CD4-positive, alpha-beta T cell treated with Interleukin-1 beta for 1 hour (primary cell): ENCODE measurements around the gene SUSD3.

ENCODE experiments used
- DNase-seq, 2 donors: peaks; one replicate each; pipeline ENCODE4 v3.0.0-alpha.2; 2020 to 2022

The SUSD3 gene

DNA sequence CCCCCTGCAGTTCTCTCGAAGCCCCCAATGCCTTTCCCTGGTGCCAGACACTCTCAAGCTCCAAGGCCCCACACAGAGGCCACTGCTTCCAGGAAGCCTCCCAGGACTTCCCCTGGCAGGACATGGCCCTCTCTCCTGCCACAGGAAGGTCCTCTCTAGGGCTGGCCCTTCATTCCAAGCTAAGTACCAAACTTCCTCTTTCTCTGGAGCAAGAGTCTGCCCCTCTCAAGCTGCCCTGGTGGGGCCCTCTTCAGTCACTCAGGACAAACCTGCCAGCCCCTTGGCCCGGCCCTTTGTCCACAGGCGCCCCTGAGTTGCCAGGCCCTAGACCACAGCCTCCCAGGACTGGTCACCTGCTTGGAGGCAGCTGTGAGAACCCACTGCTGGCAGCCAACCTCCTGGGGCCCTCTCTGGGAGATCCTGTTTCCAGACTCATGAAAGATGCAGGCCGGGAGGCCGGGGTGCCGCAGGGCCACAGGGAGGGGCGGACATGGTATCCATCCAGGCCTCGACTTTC lies 69.0 kb downstream of the SUSD3 start:
- DNase-seq, result no peak

DNA sequence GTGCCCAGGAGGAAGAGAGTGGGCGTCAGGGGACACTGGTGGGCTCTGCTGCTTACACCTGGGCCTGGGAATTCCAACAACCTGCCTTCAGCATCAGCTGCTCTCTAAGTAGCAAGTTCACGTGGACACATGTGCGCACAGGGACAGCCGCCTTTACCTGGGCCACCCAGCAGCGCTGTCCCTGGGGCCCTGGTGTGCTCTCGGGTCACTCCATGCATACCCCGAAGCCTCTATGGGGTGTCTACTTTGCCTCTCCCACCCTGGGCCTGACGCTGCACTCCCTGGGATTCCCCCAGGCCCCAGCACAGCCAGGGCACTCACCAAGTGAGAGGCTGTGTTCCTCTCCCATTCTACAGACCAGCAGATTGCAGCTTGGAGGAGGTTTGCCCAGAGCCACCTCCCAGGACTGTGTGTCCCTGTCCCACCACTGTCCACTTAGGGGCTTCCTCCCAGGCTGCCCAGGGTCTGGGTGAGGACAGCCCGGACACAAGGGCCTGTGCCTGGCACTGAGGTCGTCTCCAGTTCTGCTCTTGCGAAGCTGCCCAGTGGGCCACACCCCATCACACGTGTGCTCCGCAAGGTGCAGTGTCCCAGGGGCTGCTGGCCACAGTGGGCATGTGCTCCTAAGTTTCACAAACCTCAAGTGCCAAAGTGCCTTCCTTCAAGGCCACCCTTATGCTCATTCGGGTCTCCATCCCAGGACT lies 69.7 kb downstream of the SUSD3 start:
- DNase-seq, result no peak

GRCh38 chr9:93128715-93129224 lies 70.3 kb downstream of the SUSD3 start:
- DNase-seq, result no peak

GRCh38 chr9:93129286-93129685 lies 70.8 kb downstream of the SUSD3 start:
- DNase-seq, result no peak

GRCh38 chr9:93129691-93130500 lies 71.4 kb downstream of the SUSD3 start:
- no peak for DNase-seq

- DNase-seq, result no peak
These were observed 72.5 kb downstream of the SUSD3 start for GRCh38 chr9:93130861-93131481.

GRCh38 chr9:93131599-93132286 lies 73.2 kb downstream of the SUSD3 start:
- no peak for DNase-seq

- no peak for DNase-seq
These were observed 73.9 kb downstream of the SUSD3 start for GRCh38 chr9:93132287-93132927.

GRCh38 chr9:93132946-93133680 lies 74.6 kb downstream of the SUSD3 start:
- DNase-seq, result peak; percentile 73 to 83

DNA sequence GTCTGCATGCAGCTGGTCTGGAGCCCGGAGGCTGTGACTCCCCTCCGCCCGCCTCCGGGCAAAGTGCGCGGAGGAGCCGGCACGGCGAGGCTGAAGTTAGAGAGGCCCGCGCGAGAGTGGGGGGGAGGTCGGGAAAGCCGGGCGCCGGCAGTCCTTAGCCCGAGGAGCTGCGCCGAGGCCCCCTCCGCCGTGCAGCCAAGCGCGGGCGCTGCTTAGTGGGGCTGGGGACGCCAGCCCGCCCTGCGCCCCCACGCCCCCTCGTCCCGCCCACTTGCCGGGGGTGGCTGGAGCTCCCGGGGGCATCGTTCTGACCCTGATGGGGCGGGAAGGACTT lies 75.1 kb downstream of the SUSD3 start:
- no peak for DNase-seq

DNA sequence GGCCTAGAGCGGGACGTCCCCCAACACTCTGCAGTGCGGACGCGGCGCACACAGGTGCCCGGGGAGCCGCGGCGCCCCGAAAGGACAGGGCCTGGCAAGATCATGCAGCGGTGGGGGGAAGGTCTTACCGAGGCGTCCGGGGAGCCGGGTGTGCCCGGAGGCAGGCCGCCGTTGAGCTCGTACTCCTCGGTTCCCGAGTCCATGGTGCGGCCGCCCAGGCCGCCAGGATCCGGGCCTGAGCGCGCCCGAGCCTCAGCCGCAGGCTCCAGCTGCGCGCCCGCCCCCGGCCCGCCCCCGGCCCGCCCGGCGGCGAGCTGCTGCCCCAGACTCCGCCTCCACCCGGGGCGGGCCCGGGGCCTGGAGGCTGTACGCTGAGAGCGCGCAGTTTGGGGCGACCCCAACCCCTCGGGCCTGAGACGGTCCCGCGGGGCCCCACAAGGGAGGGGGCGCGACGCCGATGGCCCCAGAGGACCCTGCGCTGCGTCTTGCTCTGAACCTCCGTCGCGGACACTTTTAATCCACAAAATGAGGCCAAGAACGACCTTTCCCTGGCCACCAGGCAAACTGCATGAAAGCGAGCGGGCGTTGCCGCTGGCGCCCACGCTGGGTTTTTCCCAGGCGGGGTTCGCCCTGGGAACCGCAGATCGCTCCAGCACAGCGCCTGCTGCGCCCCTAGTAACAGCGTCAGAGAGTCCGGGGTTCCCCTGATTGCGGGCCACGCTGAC lies 75.7 kb downstream of the SUSD3 start, which contains the start of gene NINJ1:
Gene NINJ1 (minus strand): TSS at position 237 of the 725 bp plus-strand sequence. CDS start 34 bp downstream, at position 203.
- peak; percentile 91 to 92 for DNase-seq
